Colonic mucosa (tissue), 4 donors: Measurements from ENCODE around the gene ZNF562. TPM values are rescaled to one million over a fixed set of nuclear protein-coding genes. Genes with fewer than 3 reads are reported as not detected.
"Not testable (repeated sequence)": the region's sequence is repeated elsewhere in the genome, so short reads cannot be mapped to it uniquely, and the experiment has no call there.

Experiments
- DNase-seq: peaks from one replicate; pipeline ENCODE4 v3.0.0-alpha.2; 2020
- H3K27ac ChIP-seq: fragments of 200-600 bp; one replicate; pipeline ENCODE4 v1.8.0; 2021
- H3K27me3 ChIP-seq: fragments of 200-600 bp; one replicate; pipeline ENCODE4 v1.8.0; 2021
- H3K36me3 ChIP-seq: fragments of 200-600 bp; one replicate; pipeline ENCODE4 v1.8.0; 2021
- H3K4me1 ChIP-seq: fragments of 200-600 bp; one replicate; pipeline ENCODE4 v1.8.0; 2021; ENCODE audit warnings: mild to moderate bottlenecking
- H3K4me3 ChIP-seq: fragments of 200-600 bp; one replicate; pipeline ENCODE4 v1.8.0; 2021
- H3K9ac ChIP-seq, 2 donors: one replicate each; pipeline ENCODE4 v1.7.0; 2013; ENCODE audit warnings: control low read depth in 2 of 2, low read depth in 2 of 2, low read length in 2 of 2
- H3K9me3 ChIP-seq: fragments of 200-600 bp; one replicate; pipeline ENCODE4 v1.8.0; 2021
- CTCF ChIP-seq: fragments of 200-600 bp; IDR thresholded peaks from one replicate; pipeline ENCODE4 v1.8.0; 2022; ENCODE audit warnings: antibody characterized with exemption, mild to moderate bottlenecking
- intact Hi-C: fragments of 100-400 bp; cut with DNase I; formaldehyde crosslinking; loops from one replicate; pipeline ENCODE4 v1.14.1; 2022
- total RNA-seq, 2 donors: library from RNA; stranded (reverse); fragmentation: NEBNext Ultra II Directional in 1 of 2; extraction: Animal tissue kit (Norgen Biotek cat#: 25700) in 1 of 2; gene quantifications; one replicate each; pipeline ENCODE4 v1.2.1, GENCODE V29; 2021
- donor health status: healthy.
- donor health status: DM: no; HTN: no; CAD: no.
- donor health status: DM: no; HTN: no; CAD: no.

The ZNF562 gene
- total RNA-seq, 2 donors from 2014 or later, result 34.7 to 37.2 TPM

- H3K4me1 ChIP-seq, result no peaks in the 10 kb centered on the region
- H3K27me3 ChIP-seq, result no peaks in the 10 kb centered on the region
- no peak overlapping the region for H3K9ac ChIP-seq
- H3K36me3 ChIP-seq, result peaks cover 24% of the 10 kb centered on the region
- H3K9me3 ChIP-seq, result no peaks in the 10 kb centered on the region
- no peak for DNase-seq
- H3K27ac ChIP-seq, result no peak overlapping the region
- TF ChIP-seq CTCF, result no peak
- no peak overlapping the region for H3K4me3 ChIP-seq
- intact Hi-C loops, result no loop called here
These were observed 16.1 kb downstream of the ZNF562 start for GRCh38 chr19:9658769-9659168.

GRCh38 chr19:9653066-9653555 is 21.8 kb downstream of the ZNF562 start:
- H3K4me1 ChIP-seq, H3K27me3 ChIP-seq, H3K27ac ChIP-seq, H3K4me3 ChIP-seq, H3K9ac ChIP-seq, DNase-seq, intact Hi-C loops, H3K9me3 ChIP-seq: not testable (repeated sequence)
- H3K36me3 ChIP-seq, result peaks cover 25% of the 10 kb centered on the region

GRCh38 chr19:9651464-9651863 is 23.4 kb downstream of the ZNF562 start:
- intact Hi-C loops, DNase-seq, H3K9me3 ChIP-seq, H3K27me3 ChIP-seq, H3K4me1 ChIP-seq, H3K27ac ChIP-seq, H3K9ac ChIP-seq, H3K4me3 ChIP-seq: not testable (repeated sequence)
- H3K36me3 ChIP-seq, result peaks cover 18% of the 10 kb centered on the region

- intact Hi-C loops, result no loop called here
- no peak overlapping the region for H3K9ac ChIP-seq
- no peak for TF ChIP-seq CTCF
- DNase-seq, result no peak
- no peaks in the 10 kb centered on the region for H3K27me3 ChIP-seq
- H3K36me3 ChIP-seq, result peaks cover 8% of the 10 kb centered on the region
- H3K4me3 ChIP-seq, result no peak overlapping the region
- no peaks in the 10 kb centered on the region for H3K9me3 ChIP-seq
- no peak overlapping the region for H3K27ac ChIP-seq
- no peaks in the 10 kb centered on the region for H3K4me1 ChIP-seq
These were observed 24.6 kb downstream of the ZNF562 start for GRCh38 chr19:9650345-9650744.

GRCh38 chr19:9645472-9645871 is 29.4 kb downstream of the ZNF562 start:
- Histone ChIP-seq H3K4me1 (no peaks in the 10 kb centered on the region), H3K9ac (no peak overlapping the region), H3K4me3 (no peak overlapping the region), H3K27me3 (no peaks in the 10 kb centered on the region), H3K36me3 (no peaks in the 10 kb centered on the region), H3K9me3 (no peaks in the 10 kb centered on the region), H3K27ac (no peak overlapping the region)
- intact Hi-C loops, result no loop called here
- TF ChIP-seq CTCF, result no peak
- DNase-seq, result no peak

- Histone ChIP-seq H3K4me1 (no peaks in the 10 kb centered on the region), H3K4me3 (no peak overlapping the region), H3K36me3 (no peaks in the 10 kb centered on the region), H3K27ac (no peak overlapping the region), H3K9ac (no peak overlapping the region), H3K9me3 (no peaks in the 10 kb centered on the region), H3K27me3 (no peaks in the 10 kb centered on the region)
- intact Hi-C loops, result no loop called here
- DNase-seq, result no peak
- TF ChIP-seq CTCF, result no peak
These were observed 30.4 kb downstream of the ZNF562 start for GRCh38 chr19:9644472-9644871.

- no peak overlapping the region for H3K4me3 ChIP-seq
- no peaks in the 10 kb centered on the region for H3K9me3 ChIP-seq
- H3K27ac ChIP-seq, result no peak overlapping the region
- intact Hi-C loops, result no loop called here
- no peak for DNase-seq
- H3K4me1 ChIP-seq, result no peaks in the 10 kb centered on the region
- no peak overlapping the region for H3K9ac ChIP-seq
- H3K27me3 ChIP-seq, result no peaks in the 10 kb centered on the region
- TF ChIP-seq CTCF, result no peak
- H3K36me3 ChIP-seq, result no peaks in the 10 kb centered on the region
These were observed 33.1 kb downstream of the ZNF562 start for GRCh38 chr19:9641810-9642209.
